ENCODE measurements around the gene RNF13. TPM values are rescaled to one million over a fixed set of nuclear protein-coding genes. Genes with fewer than 3 reads are reported as not detected.

RNF13 gene
- total and polyA plus RNA-seq, 2 donors (not counting 3 experiments of a cell fraction or from before 2014, with no cell fraction given): 16.4 to 27.1 TPM

GRCh38 chr3:149867563-149867962, 54.5 kb downstream of the RNF13 start:
- ChIA-PET CTCF (no interaction called here), POLR2A (no interaction called here)
- TF ChIP-seq POLR2A (IDR thresholded peaks at IDR 0.05; ENCODE audit: low read depth, low read length) (no peak), JUN (IDR thresholded peaks at IDR 0.05; ENCODE audit: borderline replicate concordance, insufficient read depth, insufficient read length, low read depth) (no peak), MYC (IDR thresholded peaks at IDR 0.05; ENCODE audit: low read depth, low read length) (no peak), GATA2 (IDR thresholded peaks at IDR 0.05; ENCODE audit: insufficient read depth, insufficient read length, low read depth, low read length) (no peak), FOS (IDR thresholded peaks at IDR 0.05; ENCODE audit: borderline replicate concordance, insufficient read depth, low read length) (no peak), EZH2 (IDR thresholded peaks at IDR 0.05; ENCODE audit: borderline replicate concordance, low read depth, low read length, severe bottlenecking) (no peak), CTCF (IDR thresholded peaks at IDR 0.05; ENCODE audit: extremely low read depth in 1 of 2, insufficient read depth in 1 of 2, low read depth in 1 of 2, low read length in 2 of 2) (no peak), POLR2AphosphoS5 (IDR thresholded peaks at IDR 0.05; ENCODE audit: insufficient read depth, low read depth, low read length) (no peak)
- TF ChIP-seq, protein P1, sequence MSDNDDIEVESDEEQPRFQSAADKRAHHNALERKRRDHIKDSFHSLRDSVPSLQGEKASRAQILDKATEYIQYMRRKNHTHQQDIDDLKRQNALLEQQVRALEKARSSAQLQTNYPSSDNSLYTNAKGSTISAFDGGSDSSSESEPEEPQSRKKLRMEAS (IDR thresholded peaks at IDR 0.05; ENCODE audit: insufficient read depth, insufficient read length): no peak
- no peak overlapping the region for H3K9ac ChIP-seq (replicated peaks; ENCODE audit: extremely low read depth, insufficient read depth, low read length)
- no peaks in the 10 kb centered on the region for H3K9me1 ChIP-seq (replicated peaks; ENCODE audit: control insufficient read depth, extremely low read depth, insufficient read depth, low read length)
- no peak overlapping the region for H3K4me3 ChIP-seq (replicated peaks in 1 of 3; ENCODE audit: insufficient read depth in 1 of 3, low read depth in 1 of 3, low read length in 3 of 3)
- intact Hi-C loops (cut with micrococcal nuclease): no loop called here
- no peak overlapping the region for H3K4me2 ChIP-seq (ENCODE audit: insufficient read depth, low read length)
- no peaks in the 10 kb centered on the region for H3K9me3 ChIP-seq (replicated peaks; ENCODE audit: control insufficient read depth, insufficient read depth, low read length)
- no peak for DNase-seq (ENCODE audit: low read depth, low spot score)
- H3K79me2 ChIP-seq (ENCODE audit: control insufficient read depth, insufficient read depth, low read length): no peaks in the 10 kb centered on the region
- BruUV-seq (replicated peaks): no TSS peak
- no peaks in the 10 kb centered on the region for H3K4me1 ChIP-seq (ENCODE audit: control insufficient read depth, extremely low read depth, insufficient read depth, low read length)
- no peak for FAIRE-seq
- dilution Hi-C loops (cut with MboI; ENCODE audit: extremely low pct_ligation_motif_present, low sequenced_read_pairs): no loop called here
- no peak overlapping the region for H3K27ac ChIP-seq (ENCODE audit: insufficient read depth, low read depth, low read length)
- H4K20me1 ChIP-seq (replicated peaks; ENCODE audit: control insufficient read depth, extremely low read depth, insufficient read depth, low read length): no peaks in the 10 kb centered on the region
- H3K36me3 ChIP-seq (ENCODE audit: control insufficient read depth in 2 of 2, extremely low read depth in 1 of 2, insufficient read depth in 2 of 2, low read length in 2 of 2): no peaks in the 10 kb centered on the region
- H2AFZ ChIP-seq (ENCODE audit: low read depth, low read length): no peak overlapping the region
- no peaks in the 10 kb centered on the region for H3K27me3 ChIP-seq (ENCODE audit: control insufficient read depth in 2 of 2, insufficient read depth in 2 of 2, low read length in 2 of 2)

Measured in endothelial cell of umbilical vein (primary cell).